ENCODE results near the gene OTULINL. TPM values are rescaled to one million over a fixed set of nuclear protein-coding genes. Genes with fewer than 3 reads are reported as not detected.

Gene OTULINL
- total and polyA plus RNA-seq, 2 of the 8 experiments (the other 6 are each of a cell fraction or from before 2014, with no cell fraction given) = 3.1 to 8.3 TPM

DNA sequence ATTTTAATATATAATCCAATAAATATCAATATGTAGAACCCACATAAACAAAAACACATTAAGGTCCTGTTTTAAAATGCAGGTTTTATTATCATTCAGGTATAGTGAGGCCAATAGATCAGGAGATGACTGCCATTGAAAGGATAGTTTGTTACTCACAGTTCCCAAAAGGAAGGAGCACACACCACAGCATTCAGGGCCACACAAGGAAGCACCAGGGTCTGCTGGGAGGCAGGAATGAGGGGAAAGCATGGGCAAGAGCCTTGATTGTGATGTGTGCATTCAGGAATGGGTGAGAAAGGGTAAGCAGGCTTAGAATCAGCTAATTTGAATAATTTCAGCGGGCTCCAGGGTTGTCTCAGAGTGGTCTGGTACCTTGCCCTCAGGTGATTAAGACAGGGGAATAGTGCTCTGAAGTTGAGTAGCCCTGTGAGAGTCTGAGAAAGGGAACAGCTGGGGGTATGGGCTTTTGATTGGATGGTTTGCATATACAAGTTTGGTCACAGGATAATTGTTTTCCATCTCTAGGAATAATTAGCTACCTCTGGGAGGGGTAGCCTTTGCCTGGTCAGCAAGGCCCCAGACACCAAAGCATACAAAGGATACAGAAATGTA, 63.1 kb downstream of the OTULINL start:
- Histone ChIP-seq H3K23ac (ENCODE audit: insufficient read length) (no peak overlapping the region), H3K36me3 (ENCODE audit: control insufficient read depth in 2 of 4, insufficient read depth in 4 of 4, low read length in 3 of 4) (no peaks in the 10 kb centered on the region), H4K91ac (replicated peaks; ENCODE audit: insufficient read length, low read length) (no peak overlapping the region), H3K27me3 (replicated peaks in 1 of 4; ENCODE audit: control insufficient read depth in 3 of 4, extremely low read depth in 1 of 4, insufficient read depth in 3 of 4, low read length in 3 of 4) (no peaks in the 10 kb centered on the region), H2BK20ac (ENCODE audit: low read length) (no peak overlapping the region), H3K14ac (ENCODE audit: insufficient read length) (no peak overlapping the region), H3K4me2 (ENCODE audit: insufficient read depth in 1 of 2, low read depth in 2 of 2, low read length in 2 of 2) (no peak overlapping the region), H3K27ac (ENCODE audit: low read depth, low read length) (no peak overlapping the region), H2AFZ (ENCODE audit: low read length) (0 out of 2 replicates have a peak overlapping the region, but pooled peaks have one; percentile 58), H2BK5ac (ENCODE audit: low read depth, low read length) (no peak overlapping the region), H3K9ac (replicated peaks in 1 of 4; ENCODE audit: extremely low read depth in 1 of 4, low read depth in 3 of 4, low read length in 3 of 4) (no peak overlapping the region), H3K4me1 (replicated peaks in 1 of 4; ENCODE audit: control insufficient read depth in 3 of 4, insufficient read depth in 4 of 4, low read length in 3 of 4) (peaks cover 0 to 3% (median 0%) of the 10 kb centered on the region in 4 experiments; a peak in 2 of 7 replicates), H3K4ac (replicated peaks; ENCODE audit: insufficient read length, low read depth, low read length) (no peak overlapping the region), H4K5ac (ENCODE audit: insufficient read length, low read depth, low read length) (no peak overlapping the region), H2BK12ac (ENCODE audit: low read depth, low read length) (no peak overlapping the region), H3K18ac (ENCODE audit: extremely low read depth, low read length) (no peak overlapping the region), H3K4me3 (ENCODE audit: extremely low read depth in 1 of 4, insufficient read depth in 2 of 4, low read depth in 3 of 4, low read length in 4 of 4) (no peak overlapping the region), H3K56ac (replicated peaks; ENCODE audit: insufficient read length, low read depth, low read length) (no peak overlapping the region), H3K9me3 (ENCODE audit: insufficient read depth in 2 of 2, low read depth in 1 of 2, low read length in 1 of 2) (no peaks in the 10 kb centered on the region), H3K79me2 (ENCODE audit: control insufficient read depth in 1 of 2, insufficient read depth in 2 of 2, low read length in 2 of 2) (no peaks in the 10 kb centered on the region), H2BK15ac (ENCODE audit: low read length) (no peak overlapping the region), H3K79me1 (ENCODE audit: low read depth, low read length) (no peaks in the 10 kb centered on the region), H2AK5ac (ENCODE audit: low read depth, low read length) (no peak overlapping the region), H2BK120ac (replicated peaks; ENCODE audit: low read depth, low read length) (no peak overlapping the region), H3K23me2 (ENCODE audit: low read depth, low read length) (no peaks in the 10 kb centered on the region), H4K8ac (ENCODE audit: extremely low read depth, insufficient read depth, low read length) (no peak overlapping the region), H4K20me1 (replicated peaks in 1 of 2; ENCODE audit: control insufficient read depth in 1 of 2, insufficient read depth in 2 of 2, low read length in 2 of 2) (no peaks in the 10 kb centered on the region)
- POLR2A ChIA-PET (ENCODE audit: partially characterized antibody) = no interaction called here
- CTCF ChIA-PET (ENCODE audit: partially characterized antibody) = interaction anchor here (0.8 to 1.4 kb wide), 4 partner anchors 33 to 668 kb away, joined by 3 to 6 read pairs (median 3); no protein-coding TSS in a partner anchor
- WGBS, 2 experiments (ENCODE audit: extremely low coverage in 1 of 2, insufficient coverage in 1 of 2, insufficient read length in 1 of 2, insufficient replicate concordance in 2 of 2, low coverage in 1 of 2, low lambda C conversion rate in 2 of 2, missing lambda C conversion rate in 1 of 2) = 89% methylated on average over 1 of the region's 1 CpG; no CpG with 5 or more reads in 1 of the 2 experiments
- no peak for FAIRE-seq
- DNase-seq (ENCODE audit: low read depth in 1 of 2, low spot score in 2 of 2) = no peak
- TF ChIP-seq POLR2A (IDR thresholded peaks at IDR 0.05; ENCODE audit: control extremely low read depth in 1 of 2, low read depth in 2 of 2, low read length in 2 of 2) (no peak), HDAC6 (IDR thresholded peaks at IDR 0.05; ENCODE audit: low read depth, low read length) (no peak), POLR2AphosphoS5 (IDR thresholded peaks at IDR 0.05; ENCODE audit: low read depth, low read length) (no peak), RXRA (IDR thresholded peaks at IDR 0.05; ENCODE audit: insufficient read depth, low read depth, low read length) (no peak), SIRT6 (IDR thresholded peaks at IDR 0.05; ENCODE audit: low read length) (no peak)
- TF ChIP-seq, protein P1, sequence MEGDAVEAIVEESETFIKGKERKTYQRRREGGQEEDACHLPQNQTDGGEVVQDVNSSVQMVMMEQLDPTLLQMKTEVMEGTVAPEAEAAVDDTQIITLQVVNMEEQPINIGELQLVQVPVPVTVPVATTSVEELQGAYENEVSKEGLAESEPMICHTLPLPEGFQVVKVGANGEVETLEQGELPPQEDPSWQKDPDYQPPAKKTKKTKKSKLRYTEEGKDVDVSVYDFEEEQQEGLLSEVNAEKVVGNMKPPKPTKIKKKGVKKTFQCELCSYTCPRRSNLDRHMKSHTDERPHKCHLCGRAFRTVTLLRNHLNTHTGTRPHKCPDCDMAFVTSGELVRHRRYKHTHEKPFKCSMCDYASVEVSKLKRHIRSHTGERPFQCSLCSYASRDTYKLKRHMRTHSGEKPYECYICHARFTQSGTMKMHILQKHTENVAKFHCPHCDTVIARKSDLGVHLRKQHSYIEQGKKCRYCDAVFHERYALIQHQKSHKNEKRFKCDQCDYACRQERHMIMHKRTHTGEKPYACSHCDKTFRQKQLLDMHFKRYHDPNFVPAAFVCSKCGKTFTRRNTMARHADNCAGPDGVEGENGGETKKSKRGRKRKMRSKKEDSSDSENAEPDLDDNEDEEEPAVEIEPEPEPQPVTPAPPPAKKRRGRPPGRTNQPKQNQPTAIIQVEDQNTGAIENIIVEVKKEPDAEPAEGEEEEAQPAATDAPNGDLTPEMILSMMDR (IDR thresholded peaks at IDR 0.05; ENCODE audit: control extremely low read depth in 1 of 3, insufficient read depth in 1 of 3, low read depth in 1 of 3, low read length in 3 of 3) = no peak

Measured in H1 (cell line).